GM19372 (cell line): ENCODE measurements around the gene TRIOBP.

ENCODE experiments used
- ATAC-seq: cut with Tn5 transposase; IDR thresholded peaks from one replicate; pipeline ENCODE4 v1.9.1; 2021; ENCODE audit warnings: mild to moderate bottlenecking, low read depth, moderate library complexity; ENCODE audit not compliant: unreplicated experiment

The TRIOBP gene

DNA sequence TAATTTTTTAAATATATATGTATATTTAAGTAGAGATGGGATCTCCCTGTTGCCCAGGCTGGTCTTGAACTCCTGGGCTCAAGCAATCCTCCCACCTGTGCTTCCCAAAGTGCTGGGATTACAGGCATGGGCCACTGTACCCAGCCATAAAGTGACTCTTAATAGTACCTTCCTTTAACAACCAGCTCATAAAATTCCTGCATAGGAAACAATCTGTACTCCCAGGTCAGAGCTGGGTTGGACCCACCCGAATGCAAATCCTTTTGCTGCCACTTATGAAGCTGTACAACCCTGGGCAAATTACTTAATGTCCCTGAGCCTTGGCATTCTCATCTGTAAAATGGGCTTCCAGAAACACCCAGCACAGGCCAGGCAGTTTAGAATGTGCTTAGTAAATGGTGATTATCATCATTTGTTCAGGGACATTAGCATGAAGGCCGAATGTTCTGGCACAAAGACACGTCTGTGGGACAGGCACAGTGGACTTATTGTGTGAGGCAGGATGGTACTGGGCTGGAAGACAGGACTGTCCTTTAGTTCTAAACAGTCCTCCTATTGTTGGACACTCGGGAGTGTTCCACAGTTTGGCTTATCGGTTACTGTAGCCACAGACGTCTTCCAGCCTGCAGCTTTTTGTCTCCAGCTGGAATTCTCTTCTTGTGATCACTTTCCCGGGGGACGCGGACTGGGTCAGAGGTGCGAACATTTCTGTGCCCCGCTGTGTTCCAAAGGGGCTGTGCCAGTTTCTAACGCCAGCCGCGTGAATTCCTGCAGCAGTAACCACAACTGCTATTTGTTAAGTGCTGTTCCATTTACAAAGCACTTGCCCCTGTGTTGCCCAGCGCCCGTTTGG, 32.4 kb upstream of the TRIOBP start:
- no peak for ATAC-seq

DNA sequence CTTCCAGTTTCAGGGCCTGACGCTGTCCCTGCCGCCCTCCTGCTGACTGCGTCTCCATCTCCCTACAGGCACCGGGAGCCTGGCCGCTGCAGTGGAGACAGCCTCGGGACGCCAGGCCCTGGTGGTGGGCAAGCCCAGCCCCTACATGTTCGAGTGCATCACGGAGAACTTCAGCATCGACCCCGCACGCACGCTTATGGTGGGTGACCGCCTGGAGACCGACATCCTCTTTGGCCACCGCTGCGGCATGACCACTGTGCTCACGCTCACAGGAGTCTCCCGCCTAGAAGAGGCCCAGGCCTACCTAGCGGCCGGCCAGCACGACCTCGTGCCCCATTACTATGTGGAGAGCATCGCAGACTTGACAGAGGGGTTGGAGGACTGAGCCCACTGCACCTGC, 31.4 kb upstream of the TRIOBP start:
- ATAC-seq = no peak

GRCh38 chr22:37669586-37669985, 27.3 kb upstream of the TRIOBP start:
- ATAC-seq = no peak

DNA sequence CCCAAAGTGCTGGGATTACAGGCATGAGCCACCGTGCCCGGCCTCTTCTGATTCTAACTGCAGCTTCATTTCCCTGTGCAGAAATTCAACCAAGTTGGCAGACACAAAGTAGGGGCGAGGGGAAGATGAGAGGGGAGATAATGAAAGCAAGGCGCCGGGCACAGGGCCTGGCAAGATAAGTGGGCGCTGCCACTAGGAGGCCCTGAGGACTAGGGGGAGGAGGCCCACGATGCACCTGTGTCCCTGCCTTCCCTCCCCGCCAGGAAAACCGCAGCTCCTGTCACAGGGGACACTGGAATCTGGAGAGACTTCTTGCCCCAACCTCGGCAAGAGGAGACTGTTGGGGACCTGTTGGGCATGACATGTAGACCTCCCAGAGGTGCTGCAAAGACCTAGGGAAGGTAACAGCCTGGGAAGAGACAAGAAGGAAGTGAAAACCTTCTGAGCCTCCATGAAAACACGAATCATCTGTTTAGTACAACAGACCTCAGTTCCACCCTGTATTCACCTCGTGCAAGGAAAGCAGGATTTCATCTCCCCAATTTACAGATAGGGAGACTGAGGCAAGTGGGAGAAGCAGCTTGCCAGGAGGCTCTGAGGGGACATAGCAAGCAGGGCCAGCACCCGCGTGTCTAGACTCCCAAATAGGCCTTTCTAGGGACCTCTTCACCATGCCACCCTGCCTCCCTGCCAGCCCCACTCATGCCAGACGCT, 24.5 kb upstream of the TRIOBP start:
- no peak for ATAC-seq

- no peak for ATAC-seq
These were observed 23.9 kb upstream of the TRIOBP start for GRCh38 chr22:37672920-37673455.

DNA sequence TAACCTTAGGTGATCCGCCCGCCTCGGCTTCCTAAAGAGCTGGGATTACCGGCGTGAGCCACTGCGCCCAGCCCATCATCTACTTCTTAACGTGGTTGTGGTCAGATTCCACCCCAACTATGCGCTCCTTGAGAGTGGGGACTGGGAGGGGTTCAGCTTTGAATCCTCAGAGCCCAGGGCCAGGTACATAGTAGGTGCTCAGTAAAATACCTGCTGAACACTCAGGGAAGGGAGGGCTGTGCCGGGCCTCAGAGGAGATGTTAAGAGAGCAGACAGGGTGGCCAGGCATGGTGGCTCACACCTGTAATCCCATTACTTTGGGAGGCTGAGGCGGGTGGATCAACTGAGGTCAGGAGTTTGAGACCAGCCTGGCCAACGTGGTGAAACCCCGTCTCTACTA, 22.6 kb upstream of the TRIOBP start:
- no peak for ATAC-seq

DNA sequence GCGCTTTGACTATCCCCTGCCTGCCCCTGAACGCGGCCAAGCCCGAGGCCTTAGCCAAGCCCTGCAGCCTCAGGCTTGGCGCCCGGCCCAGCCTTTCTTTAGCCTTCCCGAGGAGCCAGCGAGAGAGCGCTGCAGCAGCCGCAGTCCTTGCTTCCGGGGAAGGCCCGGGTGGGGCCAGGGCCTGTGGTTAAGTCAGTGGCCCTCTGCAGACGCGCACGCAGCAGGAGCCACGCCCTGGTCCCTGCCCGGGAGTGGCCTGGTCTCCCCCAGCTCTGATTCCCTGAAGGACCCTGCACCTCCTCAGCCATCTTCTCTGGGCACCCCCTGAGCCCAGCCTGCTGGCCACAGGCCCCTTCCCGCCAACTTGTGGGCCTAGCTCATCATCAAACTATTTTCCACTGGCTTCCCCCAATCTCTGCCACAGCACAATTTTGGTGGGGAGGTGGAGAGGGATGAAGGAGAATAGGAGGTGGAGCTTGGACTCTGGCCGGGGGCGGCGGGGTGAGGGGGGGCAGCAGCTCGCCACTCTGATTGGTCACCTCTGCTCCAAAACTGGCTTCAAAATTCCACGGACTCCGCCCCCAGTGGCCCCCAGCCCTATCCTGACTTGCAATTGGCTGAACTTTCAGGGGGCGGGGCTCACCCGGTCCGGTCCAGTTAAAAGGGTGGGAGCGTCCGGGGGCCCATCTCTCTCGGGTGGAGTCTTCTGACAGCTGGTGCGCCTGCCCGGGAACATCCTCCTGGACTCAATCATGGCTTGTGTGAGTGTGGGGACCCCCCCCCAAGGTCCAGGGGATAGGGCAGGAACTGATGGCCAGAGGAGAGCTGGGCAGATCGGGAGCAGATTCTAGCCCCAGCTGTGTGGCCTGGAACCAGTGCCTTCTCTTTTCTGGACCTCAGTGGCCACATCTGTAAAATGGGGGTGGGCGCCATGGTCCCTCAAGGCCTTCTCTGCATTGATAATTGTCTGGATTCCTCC, 21.6 kb upstream of the TRIOBP start, which contains the start of gene LGALS1:
TSS of gene LGALS1 (plus strand) at position 686 of the 979 bp plus-strand sequence. CDS start at position 753, 67 bp downstream.
- peak; percentile 44 for ATAC-seq

DNA sequence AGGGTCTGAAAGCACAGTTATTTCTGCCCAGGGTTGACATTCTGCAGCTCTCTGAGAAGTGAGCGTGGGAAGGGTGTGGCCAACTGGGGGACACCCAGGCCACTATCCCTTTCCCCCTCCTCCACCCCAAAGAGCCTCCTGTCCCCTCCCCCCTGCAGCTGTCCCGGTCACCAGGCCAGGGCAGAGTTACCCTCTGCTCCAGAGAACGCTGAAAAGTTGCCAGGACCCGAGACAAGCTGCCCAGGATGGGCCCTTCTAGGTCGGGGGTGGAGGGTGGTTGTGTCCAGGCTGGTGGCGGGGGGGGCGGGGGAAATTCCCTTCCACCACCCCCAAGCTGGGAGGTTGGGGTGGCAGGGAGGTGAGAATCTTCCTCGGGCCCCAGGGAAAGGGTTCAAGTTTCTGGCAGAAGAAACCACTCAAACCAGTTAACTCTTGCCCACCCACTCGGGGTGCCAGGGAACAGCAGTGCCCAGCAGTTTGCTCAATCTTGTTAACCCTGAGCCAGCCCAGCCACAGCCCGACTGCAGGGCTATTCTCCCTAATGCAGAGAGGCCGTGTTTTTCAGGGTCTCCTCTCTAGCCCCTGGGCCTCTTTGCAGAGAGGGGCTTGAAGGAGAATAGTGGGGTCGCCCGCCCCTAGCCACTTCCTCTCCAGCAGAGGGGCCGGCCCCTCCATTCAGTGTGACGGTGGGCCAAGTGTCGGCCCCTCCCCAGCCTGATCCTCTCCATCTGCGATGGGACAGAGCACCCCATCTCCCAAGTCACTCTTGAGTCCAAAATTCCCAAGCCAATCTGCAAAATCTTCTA, 20.7 kb upstream of the TRIOBP start:
- no peak for ATAC-seq

DNA sequence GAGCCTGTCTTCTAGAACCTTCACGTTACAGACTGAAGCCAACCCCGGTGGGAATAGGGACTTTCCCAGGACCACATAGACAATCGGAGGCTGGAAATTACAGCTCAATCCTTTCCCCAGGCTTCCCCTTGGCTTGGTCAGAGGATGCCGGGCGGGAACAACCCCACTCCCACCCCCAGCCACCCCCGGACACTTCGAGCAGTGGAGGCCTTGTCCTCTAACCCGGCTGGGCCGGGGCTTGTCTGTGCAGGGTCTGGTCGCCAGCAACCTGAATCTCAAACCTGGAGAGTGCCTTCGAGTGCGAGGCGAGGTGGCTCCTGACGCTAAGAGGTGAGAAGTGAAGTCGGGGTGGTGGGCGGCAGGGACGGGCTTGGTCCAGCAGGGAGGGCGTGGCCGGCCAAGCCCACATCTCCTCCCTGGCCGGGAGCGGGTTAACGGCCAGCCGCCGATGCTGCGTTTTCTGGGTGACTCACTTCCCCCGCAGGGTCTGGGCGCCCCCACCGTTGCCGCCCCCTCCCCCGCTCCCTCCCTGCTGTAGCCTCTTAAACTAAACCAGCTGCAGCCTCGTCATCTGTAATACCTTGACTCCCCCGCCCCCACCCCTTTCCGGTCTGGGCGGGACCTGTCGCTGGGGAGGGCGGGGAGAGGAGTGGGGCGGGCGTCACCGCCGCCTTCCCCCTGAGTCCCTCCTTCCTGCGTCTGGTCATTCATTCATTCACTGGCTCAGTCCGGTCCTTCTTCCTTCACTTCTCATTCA, 19.9 kb upstream of the TRIOBP start:
- ATAC-seq = peak; percentile 51

DNA sequence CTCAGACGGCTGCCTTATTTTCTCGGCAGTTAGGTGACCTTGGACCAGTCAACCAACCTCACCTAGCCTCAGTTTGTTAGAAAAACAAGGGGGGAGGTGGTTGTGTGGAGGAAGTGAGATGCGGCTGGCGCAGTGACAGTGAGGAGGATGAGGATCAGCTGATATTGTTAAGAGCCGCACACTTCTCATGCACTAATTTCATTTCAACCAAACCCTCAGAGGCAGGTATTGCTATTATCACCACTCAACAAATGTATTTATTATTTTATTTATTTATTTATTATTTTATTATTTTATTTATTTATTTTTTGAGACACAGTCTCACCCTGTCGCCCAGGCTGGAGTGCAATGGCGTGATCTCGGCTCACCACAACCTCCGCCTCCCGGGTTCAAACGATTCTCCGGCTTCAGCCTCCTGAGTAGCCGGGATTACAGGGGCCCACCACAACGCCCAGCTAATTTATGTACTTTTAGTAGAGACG, 19.3 kb upstream of the TRIOBP start:
- ATAC-seq = peak; percentile 18

DNA sequence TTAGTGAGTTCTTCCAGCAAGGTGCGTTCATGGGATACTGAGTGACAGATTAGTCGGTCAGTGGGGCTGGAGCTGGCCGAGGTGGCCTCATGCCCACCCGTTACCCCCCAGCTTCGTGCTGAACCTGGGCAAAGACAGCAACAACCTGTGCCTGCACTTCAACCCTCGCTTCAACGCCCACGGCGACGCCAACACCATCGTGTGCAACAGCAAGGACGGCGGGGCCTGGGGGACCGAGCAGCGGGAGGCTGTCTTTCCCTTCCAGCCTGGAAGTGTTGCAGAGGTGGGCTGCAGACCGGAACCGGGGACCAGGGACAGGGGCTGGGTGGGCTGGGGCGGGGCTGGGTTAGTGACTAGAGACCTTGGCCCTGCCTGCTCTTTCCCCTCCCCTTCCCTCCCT, 18.5 kb upstream of the TRIOBP start:
- ATAC-seq = no peak

DNA sequence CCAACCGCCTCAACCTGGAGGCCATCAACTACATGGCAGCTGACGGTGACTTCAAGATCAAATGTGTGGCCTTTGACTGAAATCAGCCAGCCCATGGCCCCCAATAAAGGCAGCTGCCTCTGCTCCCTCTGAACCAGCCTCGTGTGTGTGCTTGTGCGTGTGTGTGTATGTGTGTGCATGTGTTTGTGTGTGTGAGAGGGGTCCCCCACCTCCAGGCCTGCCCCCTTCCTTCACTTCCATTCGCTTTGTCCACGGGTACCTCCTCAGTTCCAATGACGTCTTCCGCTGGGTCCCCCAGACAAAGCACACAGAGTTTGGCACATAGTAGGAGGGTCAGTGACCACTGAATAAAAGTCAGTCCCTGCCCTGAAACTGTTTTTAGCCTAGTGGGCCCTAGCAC, 17.2 kb upstream of the TRIOBP start:
- ATAC-seq = no peak

GRCh38 chr22:37680191-37680851, 16.5 kb upstream of the TRIOBP start:
- no peak for ATAC-seq

DNA sequence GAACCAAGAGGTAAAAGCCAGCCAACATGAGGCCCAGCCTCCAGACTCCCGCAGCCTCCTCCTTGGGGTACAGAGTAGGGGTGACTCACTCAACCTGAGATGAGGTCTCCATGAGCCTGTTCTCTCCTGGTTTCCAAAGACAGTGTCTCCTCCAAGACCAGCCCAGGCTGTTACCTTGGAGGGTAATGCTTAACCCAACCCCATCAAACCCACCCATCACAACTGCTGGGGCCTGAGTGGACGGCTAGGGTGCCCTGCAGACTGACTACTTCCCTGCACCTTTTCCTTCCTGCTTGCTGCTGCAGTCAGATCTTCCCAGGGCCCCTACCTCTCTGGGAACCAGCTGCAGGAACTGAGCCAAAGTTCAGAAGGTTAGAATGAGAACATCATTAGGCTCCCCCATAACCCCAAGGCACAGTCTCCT, 15.8 kb upstream of the TRIOBP start:
- no peak for ATAC-seq

GRCh38 chr22:37681556-37682049, 15.2 kb upstream of the TRIOBP start:
- ATAC-seq = no peak

GRCh38 chr22:37684803-37685615, 11.8 kb upstream of the TRIOBP start:
- no peak for ATAC-seq
